HG02642 (cell line): ENCODE results near the gene CANT1.

Source experiments
- ATAC-seq: cut with Tn5 transposase; IDR thresholded peaks from one replicate; pipeline ENCODE4 v1.9.1; 2021; ENCODE audit warnings: mild to moderate bottlenecking; ENCODE audit not compliant: unreplicated experiment, poor library complexity

Gene CANT1

DNA sequence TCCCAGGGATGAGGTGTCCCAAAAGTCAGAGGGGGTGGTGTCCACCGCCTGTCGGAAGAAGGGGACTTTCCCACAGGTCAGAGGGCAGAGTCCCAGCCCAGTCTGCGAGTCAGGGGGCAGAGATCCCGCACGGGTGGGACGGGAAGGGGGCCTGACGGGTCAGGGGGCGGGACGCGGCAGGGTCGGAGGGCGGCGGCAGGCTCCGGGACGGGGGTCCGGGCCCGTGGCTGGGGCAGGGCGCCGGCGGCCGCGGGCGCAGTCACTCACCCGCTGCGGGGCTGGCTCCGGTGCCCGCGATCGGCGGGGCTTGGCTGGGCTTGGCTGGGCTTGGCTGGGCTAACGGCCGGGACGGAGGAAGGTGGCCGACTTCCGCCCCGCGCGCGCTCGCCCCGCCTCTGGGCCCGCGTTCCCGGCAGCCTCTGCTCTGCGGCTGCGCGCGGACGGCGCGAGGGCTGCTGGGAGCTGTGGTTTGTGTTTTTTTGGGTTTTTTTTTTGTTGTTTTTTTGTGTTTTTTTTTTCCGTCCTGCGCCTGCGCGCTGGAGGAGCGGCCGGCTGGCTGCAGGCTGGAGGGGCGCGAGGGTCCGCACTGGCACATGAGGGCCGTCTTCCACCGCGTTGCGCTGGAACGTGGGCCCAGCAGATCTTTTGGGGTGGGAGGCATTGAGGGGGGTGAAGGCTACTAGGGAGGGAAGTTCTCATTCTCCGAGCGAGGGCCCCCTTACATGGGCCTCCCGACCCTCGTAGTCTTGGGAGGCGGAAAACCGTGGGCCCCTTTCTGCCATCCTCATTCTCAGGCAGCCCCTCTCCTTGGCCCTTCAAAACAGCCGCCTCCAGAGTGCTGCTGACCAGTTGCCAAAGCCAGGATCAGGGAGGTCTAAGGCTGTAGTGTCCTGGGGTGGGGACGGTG is at the start of gene CANT1:
Gene CANT1, minus strand, starts transcription at position 368 of the 907 bp plus-strand sequence. CDS start 12,142 bp downstream, outside the sequence.
- peak; percentile 92 for ATAC-seq

DNA sequence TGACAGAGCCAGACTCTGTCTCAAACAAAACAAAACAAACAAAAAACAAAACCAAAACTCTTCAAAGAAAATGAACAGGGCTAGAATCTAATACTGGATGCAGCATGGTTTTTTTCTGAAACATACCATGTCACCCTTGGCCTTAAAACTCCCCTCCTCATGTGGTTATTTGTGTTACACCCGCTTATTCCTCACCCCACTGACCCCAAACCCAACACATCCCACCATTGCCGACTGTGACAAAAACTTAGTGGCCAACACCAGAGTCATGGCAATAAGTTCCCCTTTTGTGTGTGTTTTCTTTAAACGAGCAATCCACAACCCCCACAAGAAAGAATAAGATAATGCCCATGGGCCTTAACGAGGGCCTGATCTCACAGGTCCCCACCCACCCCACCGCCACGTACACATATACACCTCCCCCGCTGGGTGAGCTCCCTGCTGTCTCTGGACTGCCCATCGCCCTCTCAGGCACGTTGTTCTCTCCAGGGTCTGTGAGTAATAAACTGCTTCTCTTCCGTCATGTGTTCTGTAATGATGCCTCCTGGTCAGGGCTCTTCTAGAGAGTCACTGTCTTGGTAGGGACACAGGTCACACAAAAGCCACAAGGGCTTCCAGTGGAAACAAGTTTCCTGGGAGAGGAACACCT is 48.3 kb upstream of the CANT1 start:
- ATAC-seq: no peak

DNA sequence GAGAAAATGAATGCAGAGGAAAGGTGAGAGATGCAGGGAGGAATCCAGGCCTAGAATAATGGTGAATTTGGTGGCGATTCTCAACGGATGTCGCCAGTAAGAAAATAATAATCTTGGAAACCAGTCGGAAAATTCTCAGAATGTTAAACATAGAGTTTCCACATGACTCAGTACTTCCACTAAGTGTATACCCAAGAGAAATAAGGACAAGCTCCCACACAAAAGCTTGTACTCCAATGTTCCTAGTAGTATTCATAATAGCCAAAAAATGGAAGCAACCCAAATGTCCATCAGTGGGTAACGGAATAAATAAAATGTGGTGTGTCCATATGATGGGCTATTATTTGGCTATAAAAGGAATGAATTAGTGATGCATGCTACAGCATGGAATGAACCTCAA is 45.6 kb upstream of the CANT1 start:
- no peak for ATAC-seq

DNA sequence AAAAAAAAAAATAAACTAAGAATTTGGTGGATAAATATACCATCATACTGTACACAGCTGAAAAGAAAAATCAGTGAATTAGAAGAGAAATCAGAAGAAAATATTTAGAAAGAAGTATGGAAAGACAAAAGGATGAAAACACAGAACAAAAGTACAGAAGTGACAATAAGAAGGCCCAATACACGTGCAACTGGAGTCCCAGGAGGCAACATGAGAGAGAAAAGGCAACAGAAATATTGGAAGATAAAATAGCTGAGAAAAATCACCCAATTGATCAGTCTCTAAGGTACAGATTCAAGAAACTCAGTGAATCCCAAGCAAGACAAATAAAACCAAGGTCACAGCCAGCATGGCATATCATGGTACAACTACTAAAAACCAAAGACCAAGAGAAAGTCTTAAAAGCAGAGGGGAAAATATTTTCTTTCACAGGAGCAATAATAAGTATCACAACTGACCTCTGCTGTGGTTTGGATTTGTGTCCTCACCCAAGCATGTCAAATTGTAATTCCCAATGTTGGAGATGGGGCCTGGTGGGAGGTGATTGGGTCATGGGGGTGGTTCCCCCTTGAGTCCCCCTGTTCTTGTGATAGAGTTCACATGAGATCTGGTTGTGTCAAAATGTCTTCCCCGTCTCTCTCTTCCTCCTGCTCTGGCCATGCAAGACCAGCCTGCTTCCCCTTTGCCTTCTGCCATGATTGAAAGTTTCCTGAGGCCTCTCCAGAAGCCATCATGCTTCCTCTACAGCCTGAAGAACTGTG is 44.8 kb upstream of the CANT1 start:
- ATAC-seq: no peak

DNA sequence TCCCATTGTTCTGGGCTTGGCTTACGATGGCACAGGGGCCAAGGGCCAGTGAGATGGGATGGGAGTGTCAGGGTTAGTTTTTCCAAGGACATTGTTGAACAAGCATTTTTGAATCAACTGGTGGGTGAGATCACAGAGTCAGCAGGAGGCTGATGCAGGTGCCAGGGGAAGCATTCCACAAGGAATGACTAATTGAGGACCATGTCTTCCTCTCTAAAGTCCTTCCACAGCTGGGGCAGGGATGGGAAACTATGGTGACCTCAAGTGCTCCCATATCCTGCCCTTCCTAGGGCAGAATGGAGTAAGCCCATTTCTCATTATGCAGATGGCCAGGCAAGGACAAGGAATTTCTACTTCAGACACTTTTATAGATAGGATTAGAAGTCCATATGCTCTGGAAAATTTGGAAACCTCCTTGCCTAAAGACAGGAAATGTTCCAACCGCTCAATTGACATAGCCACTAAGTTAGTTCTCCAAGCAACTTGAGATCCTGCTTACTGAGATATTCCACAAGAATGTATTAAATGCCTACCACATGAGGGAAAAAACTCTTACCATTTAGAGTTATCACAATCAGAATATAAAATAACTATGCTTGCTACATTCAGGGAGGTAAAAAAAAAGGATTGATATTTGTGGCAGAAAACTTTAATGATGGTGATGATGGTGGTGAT is 43.8 kb upstream of the CANT1 start:
- ATAC-seq: no peak

DNA sequence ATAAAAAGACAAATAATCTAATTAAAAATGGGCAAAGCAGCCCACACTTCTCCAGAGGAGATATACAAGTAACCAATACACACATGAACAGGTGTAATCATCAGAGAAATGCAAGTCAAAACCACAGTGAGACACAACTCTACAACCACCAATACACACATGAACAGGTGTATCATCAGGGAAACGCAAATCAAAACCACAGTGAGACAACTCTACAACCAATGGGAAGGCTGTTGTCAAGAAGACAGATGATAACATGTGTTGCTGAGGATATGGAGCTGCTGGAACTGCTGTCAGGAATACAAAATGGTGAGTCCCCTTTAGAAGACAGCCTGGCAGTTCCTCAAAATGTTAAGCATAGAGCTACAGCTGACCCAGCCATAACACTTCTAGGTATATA is 42.6 kb upstream of the CANT1 start:
- ATAC-seq: no peak

DNA sequence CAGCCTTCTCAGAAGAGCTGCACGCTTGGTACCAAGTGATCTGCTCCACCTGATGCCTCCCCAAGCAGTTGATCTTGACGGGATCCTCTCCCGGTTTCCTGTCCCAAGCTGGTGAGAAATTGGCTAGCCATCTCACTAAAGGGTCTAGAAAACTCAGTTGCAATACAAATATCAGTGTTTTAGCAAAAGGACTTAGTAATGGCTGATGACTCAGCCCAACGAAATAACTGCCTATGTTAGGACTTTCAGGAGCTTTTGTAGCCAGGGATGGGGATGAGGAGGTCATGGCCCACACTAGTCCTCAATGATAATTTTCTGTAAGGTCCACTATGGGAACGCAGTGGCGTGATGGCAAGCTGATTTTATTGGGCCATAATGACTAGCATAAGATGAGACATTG is 41.7 kb upstream of the CANT1 start:
- ATAC-seq: no peak

DNA sequence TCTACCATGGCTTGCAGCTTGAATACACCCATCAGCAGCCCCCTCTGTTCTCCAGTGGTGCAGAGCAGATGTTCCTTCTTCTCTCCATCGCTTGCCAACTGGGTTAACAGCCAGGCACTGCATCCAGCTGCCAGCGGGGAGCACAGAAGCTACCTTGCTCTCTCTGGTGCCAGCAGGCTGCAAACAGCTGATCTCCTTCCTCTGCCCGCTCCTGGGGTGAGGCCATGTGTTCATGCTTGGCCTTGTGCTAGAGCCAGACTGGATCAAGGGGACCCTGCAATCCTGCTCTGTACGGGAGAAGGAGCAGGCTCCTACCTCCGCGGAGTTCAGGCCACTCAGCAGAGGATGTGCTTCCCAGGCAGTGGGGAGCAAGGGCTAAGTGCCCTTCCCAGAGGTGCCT is 41.0 kb upstream of the CANT1 start:
- ATAC-seq: no peak

DNA sequence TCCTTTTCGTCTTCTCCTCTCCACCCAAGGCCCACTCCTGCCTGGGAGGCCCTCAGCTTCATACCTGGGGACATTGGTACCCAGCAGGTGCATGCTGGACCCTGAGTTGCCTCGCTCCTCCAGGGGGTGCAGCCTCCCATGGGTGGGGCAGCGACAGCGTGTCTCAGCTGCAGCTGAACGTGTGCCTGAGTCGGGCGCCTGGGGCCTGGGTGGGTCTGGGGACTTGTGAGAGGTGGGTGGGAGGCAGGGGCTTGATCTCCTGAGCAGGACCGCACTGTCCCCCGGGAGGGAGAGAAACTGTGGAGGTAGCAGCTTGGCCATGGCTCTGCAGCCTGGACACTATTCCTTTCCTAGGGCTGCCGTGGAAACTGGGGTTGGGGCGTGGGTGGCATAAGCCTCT is 40.3 kb upstream of the CANT1 start:
- no peak for ATAC-seq

DNA sequence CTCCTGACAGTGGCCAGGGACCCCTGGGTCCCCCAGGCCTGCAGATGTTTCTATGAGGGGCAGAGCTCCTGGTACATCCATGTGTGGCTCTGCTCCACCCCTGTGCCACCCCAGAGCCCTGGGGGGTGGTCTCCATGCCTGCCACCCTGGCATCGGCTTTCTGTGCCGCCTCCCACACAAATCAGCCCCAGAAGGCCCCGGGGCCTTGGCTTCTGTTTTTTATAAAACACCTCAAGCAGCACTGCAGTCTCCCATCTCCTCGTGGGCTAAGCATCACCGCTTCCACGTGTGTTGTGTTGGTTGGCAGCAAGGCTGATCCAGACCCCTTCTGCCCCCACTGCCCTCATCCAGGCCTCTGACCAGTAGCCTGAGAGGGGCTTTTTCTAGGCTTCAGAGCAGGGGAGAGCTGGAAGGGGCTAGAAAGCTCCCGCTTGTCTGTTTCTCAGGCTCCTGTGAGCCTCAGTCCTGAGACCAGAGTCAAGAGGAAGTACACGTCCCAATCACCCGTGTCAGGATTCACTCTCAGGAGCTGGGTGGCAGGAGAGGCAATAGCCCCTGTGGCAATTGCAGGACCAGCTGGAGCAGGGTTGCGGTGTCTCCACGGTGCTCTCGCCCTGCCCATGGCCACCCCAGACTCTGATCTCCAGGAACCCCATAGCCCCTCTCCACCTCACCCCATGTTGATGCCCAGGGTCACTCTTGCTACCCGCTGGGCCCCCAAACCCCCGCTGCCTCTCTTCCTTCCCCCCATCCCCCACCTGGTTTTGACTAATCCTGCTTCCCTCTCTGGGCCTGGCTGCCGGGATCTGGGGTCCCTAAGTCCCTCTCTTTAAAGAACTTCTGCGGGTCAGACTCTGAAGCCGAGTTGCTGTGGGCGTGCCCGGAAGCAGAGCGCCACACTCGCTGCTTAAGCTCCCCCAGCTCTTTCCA is 39.5 kb upstream of the CANT1 start:
- ATAC-seq: no peak

DNA sequence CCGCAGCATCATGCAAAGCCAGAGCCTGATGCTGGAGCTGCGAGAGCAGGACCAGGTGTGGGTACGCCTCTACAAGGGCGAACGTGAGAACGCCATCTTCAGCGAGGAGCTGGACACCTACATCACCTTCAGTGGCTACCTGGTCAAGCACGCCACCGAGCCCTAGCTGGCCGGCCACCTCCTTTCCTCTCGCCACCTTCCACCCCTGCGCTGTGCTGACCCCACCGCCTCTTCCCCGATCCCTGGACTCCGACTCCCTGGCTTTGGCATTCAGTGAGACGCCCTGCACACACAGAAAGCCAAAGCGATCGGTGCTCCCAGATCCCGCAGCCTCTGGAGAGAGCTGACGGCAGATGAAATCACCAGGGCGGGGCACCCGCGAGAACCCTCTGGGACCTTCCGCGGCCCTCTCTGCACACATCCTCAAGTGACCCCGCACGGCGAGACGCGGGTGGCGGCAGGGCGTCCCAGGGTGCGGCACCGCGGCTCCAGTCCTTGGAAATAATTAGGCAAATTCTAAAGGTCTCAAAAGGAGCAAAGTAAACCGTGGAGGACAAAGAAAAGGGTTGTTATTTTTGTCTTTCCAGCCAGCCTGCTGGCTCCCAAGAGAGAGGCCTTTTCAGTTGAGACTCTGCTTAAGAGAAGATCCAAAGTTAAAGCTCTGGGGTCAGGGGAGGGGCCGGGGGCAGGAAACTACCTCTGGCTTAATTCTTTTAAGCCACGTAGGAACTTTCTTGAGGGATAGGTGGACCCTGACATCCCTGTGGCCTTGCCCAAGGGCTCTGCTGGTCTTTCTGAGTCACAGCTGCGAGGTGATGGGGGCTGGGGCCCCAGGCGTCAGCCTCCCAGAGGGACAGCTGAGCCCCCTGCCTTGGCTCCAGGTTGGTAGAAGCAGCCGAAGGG is 38.6 kb upstream of the CANT1 start:
- ATAC-seq: no peak

DNA sequence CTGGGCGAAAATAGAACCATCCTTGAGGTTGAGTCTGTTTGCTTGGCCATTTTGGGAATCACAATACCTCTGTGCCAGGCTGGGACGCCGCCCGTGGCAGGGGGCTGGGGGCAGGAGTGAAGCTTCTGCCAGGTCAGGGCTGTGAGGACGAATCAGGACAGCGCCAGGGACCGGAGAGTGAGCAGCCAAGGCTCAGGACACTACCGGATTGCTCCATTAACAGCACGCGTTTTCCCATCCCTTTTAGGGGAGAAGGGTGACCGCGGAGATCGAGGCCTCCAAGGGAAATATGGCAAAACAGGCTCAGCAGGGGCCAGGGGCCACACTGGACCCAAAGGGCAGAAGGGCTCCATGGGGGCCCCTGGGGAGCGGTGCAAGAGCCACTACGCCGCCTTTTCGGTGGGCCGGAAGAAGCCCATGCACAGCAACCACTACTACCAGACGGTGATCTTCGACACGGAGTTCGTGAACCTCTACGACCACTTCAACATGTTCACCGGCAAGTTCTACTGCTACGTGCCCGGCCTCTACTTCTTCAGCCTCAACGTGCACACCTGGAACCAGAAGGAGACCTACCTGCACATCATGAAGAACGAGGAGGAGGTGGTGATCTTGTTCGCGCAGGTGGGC is 37.8 kb upstream of the CANT1 start:
- ATAC-seq: no peak

DNA sequence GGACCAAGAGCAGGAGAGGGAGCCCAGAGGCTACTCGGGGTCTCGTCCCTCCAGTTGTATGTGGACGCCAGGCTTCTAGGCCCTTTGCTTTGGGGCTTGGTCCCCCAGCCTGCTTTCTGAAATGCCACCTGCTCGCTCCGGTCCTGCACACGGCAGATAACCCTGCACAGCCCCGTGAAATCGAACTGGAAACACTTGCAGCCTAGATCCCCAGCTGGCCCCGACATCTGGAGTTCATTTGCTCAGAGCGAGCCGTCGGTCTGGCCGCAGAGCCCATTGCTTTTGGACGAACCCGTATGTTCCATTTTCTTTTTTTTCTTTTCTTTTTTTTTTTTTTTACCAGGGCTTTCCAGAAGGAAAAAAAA is 37.3 kb upstream of the CANT1 start:
- no peak for ATAC-seq

DNA sequence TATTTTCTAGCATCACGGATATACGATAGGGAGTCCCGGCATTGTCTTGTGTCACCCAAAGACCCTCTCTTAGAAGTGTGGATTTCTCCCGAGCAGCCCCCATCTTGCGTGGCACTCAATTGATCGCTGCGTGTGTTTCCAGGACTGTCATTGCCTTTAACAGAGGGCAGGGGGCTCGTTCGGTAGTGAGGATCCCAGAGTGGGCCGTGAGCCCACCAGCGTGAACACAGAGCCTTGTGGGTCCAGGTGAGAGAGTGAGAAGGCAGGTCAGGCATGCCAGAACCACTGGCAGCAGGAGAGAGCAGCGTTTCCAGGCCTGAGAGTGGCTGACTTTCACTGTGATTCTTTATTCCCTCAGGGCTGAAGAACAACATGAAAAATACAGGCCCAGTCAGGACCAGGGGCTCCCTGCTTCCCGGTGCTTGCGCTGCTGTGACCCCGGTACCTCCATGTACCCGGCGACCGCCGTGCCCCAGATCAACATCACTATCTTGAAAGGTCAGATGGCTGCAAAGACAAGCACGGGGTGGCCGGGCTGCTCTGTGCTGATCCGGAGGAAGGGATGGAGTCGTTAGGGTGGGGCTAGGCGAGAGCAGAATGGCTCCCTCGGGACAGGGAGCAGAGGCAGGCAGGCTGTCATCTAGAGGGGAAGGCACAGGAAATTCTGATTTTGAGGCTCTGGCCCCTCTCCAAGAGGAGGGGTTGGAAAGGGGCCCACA is 36.8 kb upstream of the CANT1 start:
- ATAC-seq: no peak

DNA sequence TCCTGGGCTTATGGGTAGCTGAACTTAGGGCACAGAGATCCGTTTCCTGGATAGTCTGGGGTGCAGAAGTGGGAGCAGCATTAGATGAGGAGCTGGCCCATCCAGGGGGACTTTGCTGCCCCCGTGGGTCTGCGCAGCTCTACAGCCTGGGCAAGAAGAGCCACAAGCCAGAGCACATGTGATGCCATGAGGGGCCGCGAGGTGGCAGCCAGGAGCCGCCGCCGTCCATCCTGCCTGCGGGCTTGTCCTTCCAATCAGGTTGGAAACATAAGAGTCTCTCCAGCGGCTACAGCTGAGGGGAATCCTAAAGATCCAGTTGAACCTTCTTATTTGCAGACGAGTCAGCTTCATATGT is 36.3 kb upstream of the CANT1 start:
- ATAC-seq: no peak

DNA sequence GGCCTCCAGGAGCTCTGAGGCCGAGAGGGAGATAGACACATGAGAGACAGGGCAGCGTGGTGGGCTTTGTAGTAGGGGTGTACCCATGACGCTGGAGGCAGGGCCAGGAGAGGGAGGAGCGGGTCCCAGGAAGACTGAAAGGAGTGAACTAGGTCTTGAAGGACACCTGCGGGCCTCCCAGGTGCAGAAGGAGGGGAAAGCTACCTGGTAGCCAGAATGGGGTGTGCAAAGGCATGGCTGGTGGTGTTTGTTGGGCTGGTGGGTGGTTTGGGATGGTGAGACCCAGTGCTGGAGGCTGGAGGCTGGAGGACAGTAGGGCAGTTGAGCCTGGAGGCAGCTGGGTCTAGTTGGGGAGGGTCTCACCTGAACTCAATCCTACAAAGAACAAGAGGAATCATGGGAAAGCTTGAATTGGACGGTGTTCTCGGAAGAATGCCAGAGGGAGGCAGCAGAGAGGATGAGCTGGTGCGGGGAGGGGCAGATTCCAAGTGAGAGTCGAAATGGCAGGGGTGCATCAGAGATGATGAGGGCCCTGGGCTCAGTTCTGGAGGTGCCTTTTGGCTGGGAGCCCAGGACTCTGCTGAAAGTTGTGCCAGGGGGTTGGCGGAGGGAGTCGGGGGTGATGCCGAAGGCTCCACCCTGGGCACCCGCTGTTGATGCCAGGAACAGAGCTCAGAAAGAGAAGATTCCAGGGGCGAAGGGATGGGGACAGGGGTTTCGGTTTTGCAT is 35.6 kb upstream of the CANT1 start:
- no peak for ATAC-seq

DNA sequence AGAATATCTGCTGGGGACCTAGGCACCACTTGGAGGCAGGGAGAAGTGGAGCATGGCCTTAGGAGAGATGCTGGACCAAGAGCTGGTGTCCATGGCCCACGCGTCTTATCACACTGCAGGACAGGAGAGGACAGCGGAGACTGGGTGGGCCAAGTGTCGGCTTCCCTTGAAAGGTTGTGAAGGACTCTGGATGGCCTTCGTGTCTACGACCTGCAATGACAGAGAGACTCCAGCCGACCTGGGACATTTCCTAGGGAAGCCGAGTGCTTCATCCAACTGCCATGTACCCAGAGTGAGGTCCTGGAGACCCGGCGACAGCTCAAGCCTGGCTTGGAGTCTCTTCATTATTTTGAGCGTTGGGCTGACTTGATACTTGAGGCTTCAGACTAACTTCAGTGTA is 34.9 kb upstream of the CANT1 start:
- no peak for ATAC-seq
